OCI-LY7 (cell line): ENCODE results near the gene GPR3. TPM values are rescaled to one million over a fixed set of nuclear protein-coding genes. Genes with fewer than 3 reads are reported as not detected.

Experiments used
- BruUV-seq: library from RNA; stranded (reverse); fragments of 400-500 nt; replicated peaks from 2 replicates; lab custom pipeline; 2021; lab: Mats Ljungman, UMichigan
- CTCF ChIA-PET: fragments of 300-600 bp; sonication (Branson Sonifier 250); formaldehyde crosslinking; loops from one replicate; lab custom pipeline; 2022; ENCODE audit warnings: antibody characterized with exemption; ENCODE audit not compliant: unreplicated experiment; lab: Charles Lee
- POLR2A ChIA-PET: fragments of 300-600 bp; sonication (Branson Sonifier 250); formaldehyde crosslinking; loops from one replicate; lab custom pipeline; 2022; ENCODE audit warnings: antibody characterized with exemption; lab: Charles Lee
- DNase-seq: peaks from one replicate; pipeline ENCODE4 v3.0.0-alpha.2; 2015; ENCODE audit warnings: low spot score
- H2AFZ ChIP-seq: fragments of 200-600 bp; sonication (generic), shearing (Covaris generic); 2 replicates; pipeline ENCODE4 v1.6.1; 2014; ENCODE audit warnings: mild to moderate bottlenecking, antibody characterized with exemption, low read length, moderate library complexity
- H3K27ac ChIP-seq: fragments of 200-600 bp; sonication (generic); 2 replicates; pipeline ENCODE4 v1.5.1; 2014; ENCODE audit warnings: mixed run types, low read depth, mild to moderate bottlenecking, moderate library complexity, low read length, inconsistent platforms; ENCODE audit not compliant: poor library complexity, severe bottlenecking
- H3K36me3 ChIP-seq: fragments of 200-600 bp; sonication (generic); 2 replicates; pipeline ENCODE4 v1.6.1; 2014; ENCODE audit warnings: mild to moderate bottlenecking, antibody characterized with exemption, low read length, moderate library complexity, mixed read lengths; ENCODE audit not compliant: insufficient read depth
- H3K4me1 ChIP-seq: fragments of 200-600 bp; sonication (generic); 2 replicates; pipeline ENCODE4 v1.5.1; 2014; ENCODE audit warnings: mild to moderate bottlenecking, low read length; ENCODE audit not compliant: insufficient read depth, poor library complexity, severe bottlenecking
- H3K4me2 ChIP-seq: fragments of 200-600 bp; sonication (generic); 2 replicates; pipeline ENCODE4 v1.6.1; 2014; ENCODE audit warnings: mild to moderate bottlenecking, low read length
- H3K4me3 ChIP-seq: fragments of 200-600 bp; sonication (generic); 2 replicates; pipeline ENCODE4 v1.5.1; 2014; ENCODE audit warnings: mild to moderate bottlenecking, low read depth, low read length; ENCODE audit not compliant: poor library complexity, severe bottlenecking
- H3K79me2 ChIP-seq: fragments of 200-600 bp; sonication (generic); 2 replicates; pipeline ENCODE4 v1.6.1; 2016; ENCODE audit warnings: low read depth, mild to moderate bottlenecking, low read length, moderate library complexity, mixed read lengths; ENCODE audit not compliant: insufficient read depth
- H3K9me2 ChIP-seq: fragments of 200-600 bp; sonication (generic); 2 replicates; pipeline ENCODE4 v1.6.1; 2016; ENCODE audit warnings: mild to moderate bottlenecking, low read length, mixed read lengths; ENCODE audit not compliant: insufficient read depth
- H3K9me3 ChIP-seq: fragments of 200-600 bp; sonication (generic); 2 replicates; pipeline ENCODE4 v1.6.1; 2014; ENCODE audit warnings: mild to moderate bottlenecking, mixed run types, low read length, mixed read lengths
- H4K20me1 ChIP-seq: fragments of 200-600 bp; sonication (generic); 2 replicates; pipeline ENCODE4 v1.6.1; 2014; ENCODE audit warnings: mild to moderate bottlenecking, antibody characterized with exemption, low read length, moderate library complexity, mixed read lengths; ENCODE audit not compliant: insufficient read depth
- CTCF ChIP-seq: fragments of 200-600 bp; sonication (generic); conservative IDR thresholded peaks from 2 replicates; pipeline ENCODE4 v1.5.1; 2014; ENCODE audit warnings: mild to moderate bottlenecking, antibody characterized with exemption, low read length, moderate library complexity, mixed read lengths
- EZH2phosphoT487 ChIP-seq: fragments of 200-600 bp; sonication (generic); IDR thresholded peaks from 2 replicates; pipeline ENCODE4 v1.6.1; 2018; ENCODE audit warnings: low read depth, borderline replicate concordance, mild to moderate bottlenecking, mixed run types, antibody characterized with exemption, low read length, moderate library complexity, mixed read lengths
- intact Hi-C: fragments of 100-400 bp; cut with micrococcal nuclease; formaldehyde crosslinking; loops from one replicate; pipeline ENCODE4 v1.10.0; 2022; ENCODE audit not compliant: unreplicated experiment
- total RNA-seq, 2 experiments: library from RNA; depleted of rRNA in 1 of 2; stranded (reverse); fragments of >200 nt in 1 of 2; shearing (Covaris generic) in 1 of 2; gene quantifications; 2 replicates each; pipeline ENCODE4 v1.2.3, GENCODE V29; 2014 to 2022

Gene GPR3
- total RNA-seq, 2 experiments from 2014 or later: 0.25 to 0.32 TPM

- POLR2A ChIA-PET: no interaction called here
- no peaks in the 10 kb centered on the region for H3K9me3 ChIP-seq
- CTCF ChIA-PET: interaction anchor here (1.0 to 1.6 kb wide), 2 partner anchors 43 to 60 kb away, joined by 3 to 5 read pairs; no protein-coding TSS in a partner anchor
- peak overlapping the region; percentile 65 for H3K4me3 ChIP-seq
- BruUV-seq: no TSS peak
- H2AFZ ChIP-seq: no peak overlapping the region
- no peak for DNase-seq
- H3K4me1 ChIP-seq: peaks cover 26% of the 10 kb centered on the region
- no peaks in the 10 kb centered on the region for H3K36me3 ChIP-seq
- no peaks in the 10 kb centered on the region for H4K20me1 ChIP-seq
- intact Hi-C loops: loop anchor here (10.0 kb wide), 1 partner anchor 51 kb away; no protein-coding TSS in a partner anchor
- H3K79me2 ChIP-seq: no peaks in the 10 kb centered on the region
- H3K9me2 ChIP-seq: no peaks in the 10 kb centered on the region
- no peak for TF ChIP-seq CTCF
- TF ChIP-seq EZH2phosphoT487: no peak
- H3K27ac ChIP-seq: no peak overlapping the region
- H3K4me2 ChIP-seq: peak overlapping the region; percentile 84
These were observed 36.2 kb upstream of the GPR3 start for GRCh38 chr1:27356277-27356618.

GRCh38 chr1:27356619-27357280, 35.7 kb upstream of the GPR3 start:
- CTCF ChIA-PET: interaction anchor here (0.5 to 1.6 kb wide), 8 partner anchors 8 to 250 kb away, joined by 3 to 5 read pairs (median 4); no protein-coding TSS in a partner anchor
- no peaks in the 10 kb centered on the region for H3K79me2 ChIP-seq
- no peaks in the 10 kb centered on the region for H3K36me3 ChIP-seq
- H3K4me1 ChIP-seq: peaks cover 26% of the 10 kb centered on the region
- POLR2A ChIA-PET: interaction anchor here (0.6 kb wide), 1 partner anchor 16 kb away, joined by 3 read pairs; no protein-coding TSS in a partner anchor
- peak; percentile 48 for DNase-seq
- BruUV-seq: no TSS peak
- no peaks in the 10 kb centered on the region for H3K9me3 ChIP-seq
- H3K27ac ChIP-seq: peak overlapping the region; percentile 25
- peak overlapping the region; percentile 83; the same call in 1 of the 2 replicates for H2AFZ ChIP-seq
- TF ChIP-seq EZH2phosphoT487 (no peak), CTCF (no peak)
- peak overlapping the region; percentile 65 for H3K4me3 ChIP-seq
- peak overlapping the region; percentile 84 for H3K4me2 ChIP-seq
- H3K9me2 ChIP-seq: no peaks in the 10 kb centered on the region
- no peaks in the 10 kb centered on the region for H4K20me1 ChIP-seq
- intact Hi-C loops: loop anchor here (1.0 to 10.0 kb wide), 5 partner anchors 13 to 250 kb away; no protein-coding TSS in a partner anchor
